Measurements from ENCODE around the gene NTF3.

NTF3 gene

DNA sequence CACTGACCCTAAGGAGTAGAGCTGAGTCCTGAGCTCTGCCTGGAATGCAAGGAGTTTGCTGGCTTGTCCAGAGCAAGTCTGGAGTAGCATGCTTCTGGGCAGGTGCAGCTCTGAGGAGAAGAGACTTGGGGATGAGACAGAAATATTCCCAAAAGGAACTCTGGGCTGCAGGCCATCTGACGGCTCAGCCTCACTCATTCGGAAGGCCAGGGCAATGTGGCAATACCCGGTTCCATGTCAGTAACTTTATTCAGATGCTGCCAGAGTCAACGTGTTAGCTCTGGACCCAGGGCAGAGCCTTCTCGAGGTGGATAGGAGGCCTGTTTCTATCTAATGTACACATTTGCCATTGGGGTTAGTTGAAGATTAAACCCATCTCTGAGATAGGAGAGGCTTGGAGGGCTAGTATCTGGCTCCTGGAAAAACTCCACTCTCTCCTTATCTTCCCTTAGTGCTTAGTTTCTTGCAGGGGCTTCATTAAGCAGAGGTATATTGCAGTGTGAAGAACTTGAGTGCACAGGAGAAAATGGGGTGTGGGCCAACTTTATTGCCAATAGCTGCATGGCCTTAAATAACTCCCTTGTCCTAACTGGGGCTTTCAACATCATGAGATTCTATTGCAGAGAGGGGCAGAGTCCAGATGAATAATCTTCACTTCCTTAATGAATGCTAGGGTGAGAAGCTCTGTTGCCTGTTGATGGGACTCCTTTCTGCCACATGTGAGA lies 65.6 kb downstream of the NTF3 start:
- FAIRE-seq (no peak), DNase-seq (ENCODE audit: insufficient read length) (no peak)
- TF ChIP-seq POLR2A (IDR thresholded peaks at IDR 0.05; ENCODE audit: low read depth, low read length) (no peak), POLR2AphosphoS5 (IDR thresholded peaks at IDR 0.05; ENCODE audit: low read depth, low read length) (no peak), TAF1 (IDR thresholded peaks at IDR 0.05; ENCODE audit: borderline replicate concordance, low read depth, low read length) (no peak)

GRCh38 chr12:5498076-5498475 lies 66.2 kb downstream of the NTF3 start:
- DNase-seq (ENCODE audit: insufficient read length) (no peak), FAIRE-seq (no peak)
- TF ChIP-seq POLR2A (IDR thresholded peaks at IDR 0.05; ENCODE audit: low read depth, low read length) (no peak), TAF1 (IDR thresholded peaks at IDR 0.05; ENCODE audit: borderline replicate concordance, low read depth, low read length) (no peak), POLR2AphosphoS5 (IDR thresholded peaks at IDR 0.05; ENCODE audit: low read depth, low read length) (no peak)

GRCh38 chr12:5498806-5499205 lies 66.9 kb downstream of the NTF3 start:
- no peak for TF ChIP-seq POLR2AphosphoS5 (IDR thresholded peaks at IDR 0.05; ENCODE audit: low read depth, low read length)
- TF ChIP-seq TAF1 (IDR thresholded peaks at IDR 0.05; ENCODE audit: borderline replicate concordance, low read depth, low read length) = no peak
- TF ChIP-seq POLR2A (IDR thresholded peaks at IDR 0.05; ENCODE audit: low read depth, low read length) = no peak
- DNase-seq (ENCODE audit: insufficient read length) (no peak), FAIRE-seq (no peak)

DNA sequence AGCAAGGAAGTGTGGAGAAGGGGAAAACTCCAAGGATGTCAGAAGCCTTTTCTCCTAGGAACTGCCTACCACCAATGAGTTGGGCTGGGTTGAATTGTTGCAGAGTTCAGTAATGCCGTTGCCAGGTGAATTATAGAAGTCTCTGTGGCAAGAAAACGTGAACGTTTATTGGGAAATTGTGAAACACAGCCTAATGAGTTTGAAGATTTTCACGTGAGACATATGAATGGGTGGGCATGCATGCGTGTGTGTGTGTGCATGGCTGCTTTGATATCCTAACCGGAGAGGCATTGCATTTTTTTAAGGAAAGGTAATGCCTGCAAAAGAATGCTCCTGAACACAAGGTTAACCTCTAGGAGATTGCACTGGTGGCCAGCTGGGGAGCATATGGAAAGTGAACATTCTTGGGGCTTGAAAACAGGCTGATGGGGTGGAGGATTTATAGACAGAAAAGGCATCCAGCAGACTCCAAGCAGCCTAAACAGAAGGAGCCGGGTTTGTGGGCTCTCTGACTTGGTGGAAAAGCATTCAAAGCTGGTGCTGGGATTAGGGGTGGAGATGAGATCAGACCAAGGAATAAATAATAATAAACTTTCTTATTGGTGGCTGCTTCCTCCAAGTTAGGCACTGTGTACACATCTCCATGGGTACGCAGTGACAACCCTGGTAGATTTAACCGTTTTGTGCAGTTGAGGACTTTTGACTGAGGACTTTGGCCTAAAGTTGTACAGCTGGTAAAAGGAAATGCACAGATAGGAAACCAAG lies 67.8 kb downstream of the NTF3 start:
- no peak for TF ChIP-seq TAF1 (IDR thresholded peaks at IDR 0.05; ENCODE audit: borderline replicate concordance, low read depth, low read length)
- no peak for TF ChIP-seq POLR2AphosphoS5 (IDR thresholded peaks at IDR 0.05; ENCODE audit: low read depth, low read length)
- TF ChIP-seq POLR2A (IDR thresholded peaks at IDR 0.05; ENCODE audit: low read depth, low read length) = no peak
- no peak for FAIRE-seq
- DNase-seq (ENCODE audit: insufficient read length) = no peak

GRCh38 chr12:5500331-5500659 lies 68.4 kb downstream of the NTF3 start:
- TF ChIP-seq POLR2AphosphoS5 (IDR thresholded peaks at IDR 0.05; ENCODE audit: low read depth, low read length) (no peak), POLR2A (IDR thresholded peaks at IDR 0.05; ENCODE audit: low read depth, low read length) (no peak), TAF1 (IDR thresholded peaks at IDR 0.05; ENCODE audit: borderline replicate concordance, low read depth, low read length) (no peak)
- FAIRE-seq (no peak), DNase-seq (ENCODE audit: insufficient read length) (no peak)

GRCh38 chr12:5503774-5504173 lies 71.9 kb downstream of the NTF3 start:
- no peak for DNase-seq (ENCODE audit: insufficient read length)
- no peak for FAIRE-seq
- TF ChIP-seq POLR2AphosphoS5 (IDR thresholded peaks at IDR 0.05; ENCODE audit: low read depth, low read length) (no peak), POLR2A (IDR thresholded peaks at IDR 0.05; ENCODE audit: low read depth, low read length) (no peak), TAF1 (IDR thresholded peaks at IDR 0.05; ENCODE audit: borderline replicate concordance, low read depth, low read length) (no peak)

GRCh38 chr12:5505116-5505515 lies 73.2 kb downstream of the NTF3 start:
- DNase-seq (ENCODE audit: insufficient read length) = no peak
- no peak for TF ChIP-seq POLR2A (IDR thresholded peaks at IDR 0.05; ENCODE audit: low read depth, low read length)
- no peak for FAIRE-seq

GRCh38 chr12:5505751-5506150 lies 73.8 kb downstream of the NTF3 start:
- DNase-seq (ENCODE audit: insufficient read length) = no peak
- TF ChIP-seq POLR2A (IDR thresholded peaks at IDR 0.05; ENCODE audit: low read depth, low read length) (no peak), POLR2AphosphoS5 (IDR thresholded peaks at IDR 0.05; ENCODE audit: low read depth, low read length) (no peak), TAF1 (IDR thresholded peaks at IDR 0.05; ENCODE audit: borderline replicate concordance, low read depth, low read length) (no peak)
- FAIRE-seq = no peak

GRCh38 chr12:5506295-5506694 lies 74.4 kb downstream of the NTF3 start:
- TF ChIP-seq TAF1 (IDR thresholded peaks at IDR 0.05; ENCODE audit: borderline replicate concordance, low read depth, low read length) = no peak
- no peak for TF ChIP-seq POLR2AphosphoS5 (IDR thresholded peaks at IDR 0.05; ENCODE audit: low read depth, low read length)
- no peak for TF ChIP-seq POLR2A (IDR thresholded peaks at IDR 0.05; ENCODE audit: low read depth, low read length)
- DNase-seq (ENCODE audit: insufficient read length) (no peak), FAIRE-seq (no peak)

DNA sequence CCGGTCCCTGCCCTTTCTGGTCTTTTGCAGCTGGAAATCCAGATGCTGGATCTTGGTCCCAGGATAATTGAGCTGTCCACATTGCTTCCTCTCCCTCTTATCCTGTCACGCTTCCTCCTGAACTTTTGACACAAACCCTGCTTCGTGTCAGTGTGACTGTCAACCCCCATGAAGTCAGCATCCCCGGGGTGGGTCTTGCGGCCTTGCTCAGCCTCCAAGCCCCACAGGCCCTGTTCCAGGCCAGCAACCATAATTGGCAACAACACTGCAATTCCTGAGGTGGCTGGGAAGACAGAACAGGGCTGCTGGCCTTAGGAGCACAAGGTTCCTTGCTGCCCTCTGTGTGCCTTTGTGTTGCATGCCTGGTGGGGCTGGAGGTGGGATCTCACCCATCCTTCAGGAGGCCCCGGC lies 74.9 kb downstream of the NTF3 start:
- TF ChIP-seq TAF1 (IDR thresholded peaks at IDR 0.05; ENCODE audit: borderline replicate concordance, low read depth, low read length) = no peak
- no peak for TF ChIP-seq POLR2AphosphoS5 (IDR thresholded peaks at IDR 0.05; ENCODE audit: low read depth, low read length)
- TF ChIP-seq POLR2A (IDR thresholded peaks at IDR 0.05; ENCODE audit: low read depth, low read length) = no peak
- FAIRE-seq (no peak), DNase-seq (ENCODE audit: insufficient read length) (no peak)

DNA sequence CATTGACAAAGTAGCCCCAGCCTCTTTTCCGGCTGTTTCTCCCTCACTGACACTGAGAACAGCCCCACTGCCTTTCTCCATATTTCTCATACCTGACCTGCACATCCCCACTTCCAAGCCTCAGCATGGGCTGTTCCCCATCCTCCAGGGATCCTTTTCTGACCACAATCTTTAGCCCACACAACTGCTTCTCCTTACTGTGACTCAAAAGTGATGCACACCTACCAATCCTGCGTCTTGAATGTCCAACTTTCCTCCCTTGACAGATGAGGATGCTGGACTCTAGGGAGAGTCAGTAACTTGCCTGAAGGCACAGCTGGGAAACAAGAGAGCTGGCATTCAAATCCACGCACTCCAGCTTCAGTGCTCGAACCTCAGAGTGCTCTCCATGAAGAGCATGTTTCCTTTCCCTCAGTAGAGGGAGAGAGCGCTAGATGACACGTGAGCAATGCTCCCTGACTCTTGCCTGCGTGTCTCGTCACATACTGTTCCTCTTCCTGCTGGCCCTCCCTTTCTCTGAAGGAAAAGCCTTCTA lies 75.6 kb downstream of the NTF3 start:
- DNase-seq (ENCODE audit: insufficient read length) (no peak), FAIRE-seq (no peak)
- TF ChIP-seq TAF1 (IDR thresholded peaks at IDR 0.05; ENCODE audit: borderline replicate concordance, low read depth, low read length) (no peak), POLR2A (IDR thresholded peaks at IDR 0.05; ENCODE audit: low read depth, low read length) (no peak)

DNA sequence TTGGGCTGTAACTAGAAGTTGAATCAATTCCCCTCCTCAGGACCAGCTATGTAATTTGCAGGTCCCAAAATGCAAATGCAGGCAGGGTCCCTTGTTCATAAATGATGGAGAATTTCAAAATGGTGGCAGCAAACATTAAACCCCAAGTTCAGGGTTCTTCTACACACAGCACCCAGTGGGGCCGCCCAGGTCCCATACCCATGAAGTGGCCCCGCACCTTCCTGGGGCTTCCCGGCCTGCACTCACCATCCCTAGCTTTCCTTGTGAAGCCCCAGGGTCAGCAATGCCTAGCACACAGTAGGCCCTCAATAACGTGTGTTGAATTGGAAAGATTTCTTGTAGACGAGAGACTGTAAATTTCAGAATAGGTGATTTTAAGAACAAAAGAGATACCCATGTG lies 76.0 kb downstream of the NTF3 start:
- DNase-seq (ENCODE audit: insufficient read length) (no peak), FAIRE-seq (no peak)
- TF ChIP-seq POLR2A (IDR thresholded peaks at IDR 0.05; ENCODE audit: low read depth, low read length) (no peak), POLR2AphosphoS5 (IDR thresholded peaks at IDR 0.05; ENCODE audit: low read depth, low read length) (no peak), TAF1 (IDR thresholded peaks at IDR 0.05; ENCODE audit: borderline replicate concordance, low read depth, low read length) (no peak)

Measured in GM12892 (cell line).